Measurements from ENCODE around the gene FYN.

Gene FYN

DNA sequence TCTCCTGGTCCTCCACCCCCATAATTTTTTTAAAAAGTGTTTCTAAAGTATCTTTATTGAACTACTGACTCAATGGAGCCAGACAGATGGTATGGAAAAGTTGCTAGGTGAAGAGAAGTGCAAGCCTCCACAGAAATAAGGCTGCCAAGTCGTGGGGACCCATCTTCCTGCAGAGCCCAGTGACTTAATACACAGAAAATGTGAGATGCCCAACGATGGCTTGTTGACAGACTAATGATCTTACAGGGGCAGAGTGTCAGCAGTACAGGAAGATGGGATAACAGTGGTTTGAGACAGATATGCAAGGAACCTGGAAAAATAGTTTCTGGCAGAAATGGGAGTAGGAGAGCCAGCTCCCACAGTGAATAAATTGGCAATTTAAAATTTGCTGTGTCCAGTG lies 43.3 kb downstream of the FYN start:
- DNase-seq: peak; percentile 72

DNA sequence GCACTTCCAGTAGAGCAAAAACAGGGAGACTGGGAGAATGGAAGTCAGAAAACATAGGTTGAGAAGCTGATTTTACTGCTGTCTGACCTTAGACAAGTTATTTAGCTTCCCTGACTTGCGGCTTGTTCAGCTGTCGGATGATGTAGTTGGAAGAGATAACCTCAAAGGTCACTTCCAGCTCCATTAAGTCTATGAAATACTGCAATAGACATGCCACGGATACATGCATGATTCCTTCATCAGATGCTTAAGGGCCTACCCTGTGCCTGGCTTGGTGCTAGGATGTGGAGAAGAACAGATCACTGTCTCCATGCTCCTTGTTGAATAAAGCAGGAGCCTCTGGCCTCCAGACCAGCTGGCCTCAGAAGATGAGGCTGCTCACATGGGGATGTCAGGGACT lies 43.7 kb downstream of the FYN start:
- no peak for DNase-seq

DNA sequence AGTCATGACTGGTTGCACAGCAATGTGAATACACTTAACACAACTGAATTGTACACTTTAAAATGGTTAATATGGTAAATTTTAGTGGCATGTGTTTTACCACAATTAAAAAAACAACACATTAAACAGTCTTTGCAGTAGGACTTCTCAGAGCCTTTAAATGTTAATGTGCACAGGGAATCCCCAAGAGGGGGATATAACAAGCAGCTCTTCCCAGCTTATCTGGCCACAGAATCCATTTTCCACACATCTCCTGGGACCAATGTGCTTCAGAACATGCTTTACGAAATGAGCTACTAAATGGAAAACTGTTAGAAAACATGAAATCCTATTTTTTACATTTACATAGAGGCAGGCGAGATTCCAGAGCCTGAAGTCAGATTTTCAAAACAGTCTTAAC lies 44.4 kb downstream of the FYN start:
- DNase-seq: no peak

DNA sequence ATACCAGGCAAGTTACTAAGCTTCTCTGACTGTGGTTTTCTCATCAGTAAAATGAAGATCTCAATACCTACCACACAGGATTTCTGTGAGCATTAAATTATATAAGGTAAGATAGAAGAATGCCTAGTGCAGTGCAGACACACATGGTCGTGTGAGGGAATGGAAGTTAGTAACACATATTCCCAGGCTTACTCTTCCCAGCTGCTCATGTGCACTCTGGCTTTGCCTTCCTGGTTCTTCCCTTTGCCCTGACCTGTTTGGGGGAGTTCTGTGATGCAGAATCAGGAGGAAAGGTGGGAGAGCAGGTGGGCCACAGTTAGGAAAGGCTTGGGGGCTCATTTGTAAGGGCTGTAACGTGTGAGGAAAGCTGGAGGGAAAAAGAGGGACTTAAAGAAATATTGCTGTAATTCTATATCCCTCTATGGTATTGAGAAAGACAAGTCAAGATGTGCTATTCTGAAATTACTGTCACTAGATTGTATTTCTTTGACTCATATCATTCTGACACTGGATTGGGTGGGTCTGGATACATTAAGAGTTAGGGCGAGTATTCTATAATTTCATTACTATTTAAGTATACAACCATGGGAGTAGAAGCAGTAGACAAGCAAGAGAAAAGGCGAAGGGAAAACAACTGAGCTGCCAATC lies 47.7 kb downstream of the FYN start:
- DNase-seq: no peak

DNA sequence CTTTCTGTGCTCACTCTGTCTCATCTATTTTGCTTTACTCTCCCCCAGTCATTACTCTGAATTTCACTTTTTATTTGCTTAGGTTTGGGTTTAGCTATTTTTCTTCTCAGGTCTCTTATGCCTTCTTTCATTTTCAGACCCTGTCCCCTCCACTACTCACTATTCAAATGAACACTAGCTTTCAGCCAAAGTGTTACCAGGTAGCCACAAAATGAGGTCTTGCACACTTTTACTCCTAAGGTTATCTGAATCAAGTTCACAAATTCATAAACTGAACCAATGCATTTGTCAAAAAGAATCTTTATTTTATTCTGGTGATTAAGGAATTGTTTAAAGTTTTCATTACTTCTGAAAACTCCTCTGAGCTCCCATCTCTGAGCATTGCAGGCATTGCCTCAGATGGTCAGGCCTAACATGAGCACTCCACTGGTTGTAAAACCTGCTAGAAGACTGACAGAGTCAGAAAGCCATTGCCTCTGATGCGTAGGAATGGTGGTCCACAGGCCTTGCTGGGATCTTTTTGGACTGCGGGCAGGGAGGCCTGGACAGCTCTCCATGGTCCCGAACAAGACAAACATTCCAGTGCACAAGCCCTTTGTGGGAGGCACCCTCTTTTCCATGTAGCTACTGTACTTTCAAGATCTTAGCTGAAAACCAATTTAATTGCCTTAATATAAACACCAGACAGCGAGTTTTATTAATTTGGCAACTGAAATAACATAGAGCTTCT lies 48.5 kb downstream of the FYN start:
- no peak for DNase-seq

DNA sequence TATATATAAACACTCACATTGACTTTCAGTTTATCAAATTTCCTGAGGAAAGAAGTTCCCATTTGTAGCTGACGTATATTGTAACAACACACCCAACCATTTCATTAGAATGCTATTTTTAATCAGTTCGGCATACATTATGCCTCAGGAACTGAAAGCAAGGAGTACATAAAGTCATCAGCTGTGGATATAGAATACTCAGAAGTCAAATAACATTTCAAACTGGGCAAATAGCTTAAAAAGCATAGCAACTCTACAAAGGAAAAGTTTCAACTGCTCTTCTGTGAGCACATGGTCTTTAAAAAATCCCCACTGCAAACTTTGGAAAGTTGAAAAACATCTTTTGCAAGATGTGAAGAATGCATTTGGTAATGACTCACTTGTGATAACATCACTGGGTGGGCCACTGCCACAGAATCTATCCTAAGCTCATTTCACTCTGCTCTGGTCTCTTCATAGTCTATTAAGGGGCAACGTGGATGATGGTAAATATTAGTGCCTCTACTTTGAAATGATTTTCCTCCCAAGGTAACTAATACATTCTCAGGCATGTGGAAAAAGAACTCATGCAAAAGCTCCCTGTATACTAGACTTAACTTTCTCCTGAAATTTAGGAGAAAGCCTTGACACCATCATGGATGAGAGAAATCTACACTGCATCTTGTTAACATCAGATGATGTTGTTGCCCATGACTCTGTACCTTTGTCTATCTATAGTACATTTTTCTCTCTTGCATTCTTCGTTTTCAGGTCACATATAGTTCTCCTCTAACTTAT lies 49.2 kb downstream of the FYN start:
- peak; percentile 81 for DNase-seq

DNA sequence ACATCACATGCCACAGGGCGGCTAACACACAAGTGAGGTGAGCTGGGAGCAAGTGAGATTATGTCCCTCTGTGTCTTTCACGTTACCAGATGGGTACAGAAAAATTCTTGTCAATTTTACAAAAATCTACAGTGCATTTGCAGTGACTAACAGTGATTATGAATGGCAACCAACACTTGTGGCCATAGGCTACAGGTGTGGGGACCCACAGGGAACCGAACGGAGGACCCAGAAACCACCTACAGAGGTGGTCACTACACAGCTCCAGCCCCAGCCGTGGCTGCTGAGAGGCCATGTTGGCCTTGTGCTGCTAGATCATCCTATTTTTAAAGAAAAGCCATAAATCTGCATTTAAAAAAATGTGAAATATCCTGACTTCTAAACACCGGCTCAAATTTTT lies 50.2 kb downstream of the FYN start:
- no peak for DNase-seq

DNA sequence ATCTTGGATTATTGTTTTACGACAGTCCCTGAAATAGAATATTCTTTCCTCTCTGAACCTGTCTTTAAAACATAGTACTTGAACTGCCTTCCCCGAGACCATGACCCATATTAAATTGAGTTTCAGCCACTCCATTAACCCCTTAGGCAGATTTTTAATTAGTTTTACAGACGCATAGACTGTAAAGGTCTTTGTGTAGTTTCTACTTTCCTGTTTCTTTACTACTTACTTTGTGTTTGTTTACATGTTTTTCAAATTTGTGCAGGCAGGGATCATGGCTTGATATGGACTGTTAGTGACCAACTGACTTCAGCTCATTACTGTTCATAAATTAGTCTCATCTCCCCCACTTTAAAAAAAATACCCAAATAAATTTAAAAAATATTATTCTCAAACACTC lies 53.8 kb downstream of the FYN start:
- DNase-seq: no peak

DNA sequence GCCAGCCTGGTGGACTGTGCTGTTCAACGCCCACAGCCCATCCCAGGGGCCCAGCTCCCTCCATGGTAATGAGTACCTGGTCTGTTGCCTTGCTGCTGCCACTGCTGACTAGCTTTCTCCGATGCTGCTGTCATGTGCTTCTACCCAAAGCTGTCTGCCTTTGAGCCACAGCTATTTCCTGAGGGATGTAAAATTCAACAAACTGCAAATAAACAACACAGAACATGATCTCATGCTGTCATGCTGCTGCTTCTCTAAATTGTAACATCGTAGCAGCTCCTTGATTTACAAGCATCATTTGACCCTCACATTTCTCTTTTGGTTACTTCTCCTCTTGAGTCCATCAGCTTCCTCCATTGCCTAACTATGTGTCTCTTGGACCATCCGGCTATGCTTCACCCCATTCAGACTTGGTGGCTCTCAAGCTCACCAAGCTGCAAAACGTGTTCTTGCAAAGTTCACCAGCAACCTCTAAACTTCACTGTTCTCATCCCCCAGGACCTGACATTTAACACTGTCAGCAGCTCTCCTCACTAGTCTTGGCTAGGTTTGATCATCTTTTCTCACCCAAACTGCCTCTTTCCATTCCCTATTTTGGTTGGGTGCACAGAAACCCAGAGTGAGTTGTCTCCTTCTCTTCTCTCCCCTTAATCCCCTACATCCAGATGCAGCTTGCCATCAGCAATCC lies 54.6 kb downstream of the FYN start:
- DNase-seq: peak; percentile 39

DNA sequence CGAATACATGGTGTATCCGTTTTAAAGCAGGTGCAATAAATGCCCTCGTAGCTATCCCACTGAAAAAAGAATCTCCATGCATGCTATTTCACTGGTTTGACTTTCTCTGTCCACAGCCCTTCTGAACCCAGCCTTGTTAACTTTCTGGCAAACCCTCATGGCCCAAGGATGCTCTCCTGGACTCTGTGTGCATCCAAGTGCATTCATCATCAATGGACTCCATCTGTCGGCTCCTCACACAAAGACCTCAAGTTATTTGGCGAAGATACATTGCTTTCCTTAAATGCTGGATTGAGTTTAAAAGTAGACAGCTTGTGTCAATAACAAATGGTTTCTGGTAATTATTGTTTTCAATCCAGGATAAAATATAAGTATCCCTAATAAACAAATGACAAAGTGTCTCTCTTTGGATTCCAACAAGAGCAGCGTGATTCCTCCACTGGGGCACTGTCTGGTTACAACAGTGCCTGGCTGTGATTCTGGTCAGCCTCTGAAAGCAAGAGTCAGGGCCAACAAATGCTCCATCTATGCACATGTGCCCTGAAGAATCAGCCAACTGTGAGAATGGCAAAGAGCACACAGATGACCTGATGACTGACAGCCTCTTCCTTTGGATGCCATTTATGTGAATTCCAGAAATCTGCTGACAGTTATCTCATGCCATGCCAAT lies 55.7 kb downstream of the FYN start:
- peak; percentile 42 for DNase-seq

DNA sequence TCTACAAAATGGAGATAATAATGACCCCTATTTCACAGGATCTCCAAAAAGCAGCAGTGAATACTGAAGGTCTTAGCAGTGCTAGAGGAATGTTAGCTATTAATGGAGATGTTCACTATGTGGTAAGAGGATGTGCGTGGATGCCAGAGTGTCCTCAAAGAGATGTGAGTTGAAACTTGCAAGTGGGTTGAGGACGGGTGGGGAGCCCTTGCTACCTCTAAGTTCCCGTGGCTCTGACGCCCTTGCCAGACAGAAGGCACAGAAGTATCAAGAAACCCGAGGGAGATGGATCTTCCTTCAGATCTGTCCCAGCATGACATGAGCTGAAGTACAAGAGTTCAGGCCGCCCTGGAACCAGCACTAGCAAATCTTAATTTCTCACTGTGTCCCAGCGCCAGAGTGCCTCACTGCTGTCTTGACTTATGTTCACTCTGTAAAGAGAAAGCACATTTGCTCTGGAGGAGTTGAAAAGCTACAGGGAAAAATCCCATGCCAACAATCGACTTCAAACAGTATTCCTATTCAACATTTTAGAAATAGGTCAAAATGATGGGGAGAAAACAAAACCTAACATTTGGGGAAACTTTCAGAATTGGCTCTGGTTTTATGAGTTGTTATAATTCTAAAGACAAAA lies 59.5 kb downstream of the FYN start:
- DNase-seq: no peak

DNA sequence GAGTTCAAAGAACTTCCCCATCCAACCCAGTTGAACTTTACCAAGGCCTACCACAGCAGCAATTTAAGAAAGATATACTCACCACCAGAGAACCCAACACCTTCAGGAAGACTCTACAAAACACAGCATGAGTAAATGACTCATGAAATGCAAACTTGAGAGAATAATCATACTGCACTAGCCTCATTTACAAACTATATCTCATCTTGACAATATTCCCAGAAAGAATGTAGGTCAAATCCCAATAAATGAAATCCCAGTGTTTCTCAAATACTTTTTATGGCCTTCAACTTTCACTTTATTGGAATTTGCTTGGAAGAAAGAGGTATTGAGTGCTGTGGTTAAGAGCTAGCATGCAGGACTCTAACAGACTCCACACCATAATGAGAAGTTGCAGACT lies 60.0 kb downstream of the FYN start:
- DNase-seq: peak; percentile 75

DNA sequence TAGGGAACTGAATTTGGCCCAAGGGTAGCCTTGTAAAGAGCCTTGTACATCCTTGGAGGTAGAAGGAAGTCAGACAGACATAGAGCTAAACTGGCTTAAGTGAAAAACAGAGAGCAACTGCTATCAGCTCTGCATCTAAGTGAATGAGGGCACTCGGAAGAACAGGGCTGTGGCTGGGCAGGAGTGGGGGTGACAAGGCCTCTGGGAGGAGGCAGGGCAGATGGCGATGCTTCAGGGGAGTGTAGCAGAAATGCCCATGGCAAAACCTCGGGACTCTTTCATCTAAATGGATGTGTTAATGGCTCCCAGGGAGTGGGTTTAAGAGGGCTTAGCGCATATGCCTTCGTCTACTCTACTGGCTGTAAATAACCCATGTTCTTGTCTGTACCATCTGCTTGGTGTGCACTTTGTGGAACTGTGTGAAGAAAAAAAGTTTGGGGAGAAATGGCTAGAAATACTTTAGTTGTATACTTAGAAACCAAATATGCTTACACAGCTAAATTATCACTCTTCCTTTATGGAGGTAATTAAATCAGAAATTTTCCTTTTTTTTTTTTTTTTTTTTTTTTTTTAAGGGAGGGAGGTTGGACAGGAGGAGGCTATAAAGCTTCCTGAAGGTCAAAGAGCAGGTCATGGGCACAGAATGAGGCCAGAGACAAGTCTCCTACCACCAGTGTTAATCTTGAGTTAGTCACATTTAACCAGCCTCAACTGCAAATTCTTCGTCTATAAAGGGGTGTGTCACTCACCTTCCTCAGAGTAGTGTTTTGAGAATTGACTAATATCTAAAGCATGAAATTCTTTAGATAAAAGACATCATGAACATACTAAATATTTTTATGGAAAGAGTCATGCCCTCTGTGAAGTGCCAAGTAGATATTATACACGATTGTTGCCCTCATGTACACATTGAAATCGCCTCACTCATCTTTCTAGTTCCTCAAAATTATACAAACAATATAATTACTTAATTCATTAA lies 60.9 kb downstream of the FYN start:
- DNase-seq: peak; percentile 76

DNA sequence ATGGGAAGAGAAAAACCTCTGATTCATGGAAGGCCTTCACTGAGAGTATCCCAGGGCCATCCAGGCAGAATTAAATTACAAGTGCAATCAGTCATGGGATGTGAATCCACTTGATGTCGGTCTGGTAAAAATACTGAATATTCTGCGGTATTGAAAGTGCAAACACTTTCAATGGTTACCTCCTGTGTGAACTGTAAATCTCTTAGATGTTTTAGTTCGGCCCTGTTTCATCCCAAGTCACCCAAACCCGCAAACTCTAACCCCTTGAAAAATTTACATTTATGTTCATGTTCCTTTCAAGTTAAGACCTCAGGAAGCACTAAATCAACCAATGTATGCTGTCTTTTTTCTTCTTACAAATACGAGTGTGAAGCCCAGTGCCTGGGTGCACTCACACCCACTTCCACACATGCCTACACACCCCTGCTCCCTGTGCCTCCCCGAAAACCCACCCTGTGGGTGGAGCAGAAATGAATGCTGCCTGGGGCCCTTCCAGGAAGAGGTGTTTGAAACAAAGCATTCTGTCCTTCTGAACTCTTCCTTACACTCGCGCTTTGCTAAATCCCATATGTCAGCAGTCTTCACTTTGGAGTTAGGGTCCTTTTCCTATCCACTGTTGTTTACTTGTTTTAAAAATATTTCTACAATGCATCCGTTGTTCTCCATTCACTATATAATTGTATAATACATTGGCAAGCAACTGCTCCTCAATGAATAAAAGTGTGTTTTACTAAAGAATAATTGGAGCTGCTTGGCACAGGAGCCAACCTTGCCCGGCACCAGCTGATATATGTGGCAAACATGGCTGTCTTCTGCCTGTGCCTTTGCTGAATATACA lies 62.7 kb downstream of the FYN start:
- DNase-seq: no peak

DNA sequence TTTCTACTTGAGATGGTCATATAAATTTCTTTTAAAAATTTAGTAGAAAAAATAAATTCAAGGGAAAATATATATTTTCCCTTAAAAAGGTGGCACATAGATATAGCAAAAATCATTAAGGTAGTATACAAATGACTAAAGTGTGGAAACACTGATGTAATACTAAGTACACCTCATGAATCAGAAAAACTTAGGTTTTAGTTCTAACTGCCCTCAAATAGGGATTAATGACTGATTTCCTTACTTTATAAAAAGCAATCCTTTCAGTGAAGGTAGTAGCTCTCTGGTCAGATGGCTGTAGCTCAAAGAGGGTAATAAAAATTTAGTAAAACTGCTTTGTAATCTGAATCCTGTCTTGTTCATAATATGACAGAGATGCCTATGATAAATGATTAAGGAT lies 63.5 kb downstream of the FYN start:
- DNase-seq: no peak

DNA sequence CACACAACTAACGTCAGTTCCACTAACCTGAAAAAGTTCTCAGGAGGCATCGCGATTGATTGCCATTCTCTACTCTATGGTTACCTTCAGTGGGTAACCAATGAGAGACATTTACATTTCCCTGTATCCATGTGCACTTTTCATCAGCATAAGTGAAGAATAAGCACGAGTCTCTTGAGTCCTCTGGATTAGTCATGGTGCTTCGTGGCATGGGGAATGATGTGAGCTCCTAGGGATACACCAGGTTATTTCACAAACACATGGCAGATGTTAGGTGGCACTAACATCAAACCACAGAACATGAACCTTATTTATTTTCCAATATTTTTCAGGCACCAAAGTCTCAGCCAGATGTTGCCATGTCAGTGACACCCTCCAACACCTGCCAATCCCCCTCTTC lies 64.0 kb downstream of the FYN start:
- DNase-seq: no peak

DNA sequence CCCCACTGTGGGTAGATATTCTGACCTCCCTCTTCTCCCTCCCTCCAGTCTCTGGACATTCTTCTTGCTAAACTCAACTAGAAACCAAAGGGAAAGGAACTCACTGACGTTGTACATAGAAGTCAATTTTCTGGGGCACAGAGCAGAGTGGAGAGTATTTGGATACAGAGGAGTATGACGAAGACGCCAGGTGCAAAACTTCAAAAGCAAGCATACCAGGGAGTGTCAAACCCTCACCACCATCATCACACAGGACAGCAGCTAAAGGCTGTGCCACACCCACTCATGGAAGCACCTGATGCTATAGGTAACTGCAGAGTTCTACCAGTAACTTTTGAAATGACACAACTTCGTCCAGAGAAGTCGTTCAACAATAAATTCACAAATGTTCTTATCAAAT lies 64.8 kb downstream of the FYN start:
- no peak for DNase-seq

DNA sequence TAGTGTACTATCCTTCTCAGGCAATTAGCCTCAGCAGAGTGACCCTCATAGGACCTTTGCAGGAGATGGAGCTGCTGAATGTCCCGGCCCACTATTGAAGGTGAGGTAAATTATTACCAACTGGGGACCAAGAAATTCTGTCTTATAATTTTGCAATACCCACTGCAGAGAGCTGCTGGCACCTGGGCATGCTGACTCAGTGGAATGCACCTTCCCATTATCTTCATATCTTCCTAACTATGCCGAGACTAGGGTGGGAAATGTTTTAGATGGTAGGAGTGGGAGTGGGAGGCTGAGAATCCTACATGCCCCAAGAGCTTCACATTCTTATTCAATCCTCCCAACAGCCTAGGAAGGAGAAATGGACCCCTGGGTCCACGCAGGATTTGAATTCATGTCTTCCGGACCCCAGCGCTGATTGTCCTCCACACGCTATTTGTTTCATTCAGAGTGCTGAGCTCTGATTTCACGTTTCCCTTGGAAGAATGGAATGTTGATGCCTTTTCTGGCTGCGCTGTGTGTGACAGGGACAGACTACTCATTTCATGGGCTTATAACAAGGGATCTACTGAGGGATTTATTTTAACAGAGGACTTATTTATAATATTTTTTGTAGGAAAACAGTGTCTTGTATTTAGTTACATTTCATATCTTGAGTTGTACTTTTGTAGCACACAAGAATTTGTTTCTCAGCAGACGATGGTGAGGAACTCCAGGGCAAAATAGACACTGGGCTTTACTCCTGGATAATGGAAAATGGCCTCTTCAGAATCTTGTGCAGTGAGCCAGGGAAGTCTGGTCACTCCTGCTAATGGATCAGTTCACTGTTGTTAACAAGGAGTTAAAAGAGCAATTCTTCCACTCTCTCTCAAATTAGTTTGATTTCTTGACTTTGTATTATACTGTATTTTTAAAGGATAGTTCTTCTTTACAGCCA lies 66.4 kb downstream of the FYN start:
- DNase-seq: no peak

DNA sequence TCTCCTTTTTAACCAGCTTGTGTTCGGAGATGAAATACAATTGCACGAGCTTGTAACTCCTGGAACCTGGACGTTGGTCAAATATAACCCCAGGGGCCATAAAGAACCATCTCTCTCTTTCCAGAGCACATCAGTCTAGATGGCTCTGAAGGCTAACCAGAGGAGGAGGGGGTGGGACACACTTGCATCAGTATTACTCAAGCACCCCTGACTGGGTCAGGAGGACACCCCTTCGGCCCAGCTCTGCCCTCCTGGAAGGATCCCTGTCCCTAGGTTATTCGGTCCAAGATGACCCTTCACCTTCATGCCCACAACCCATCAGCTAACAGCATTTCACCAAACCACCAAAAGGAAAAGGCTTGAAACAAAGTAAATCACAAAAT lies 67.1 kb downstream of the FYN start:
- no peak for DNase-seq
